GM18499 (cell line): Measurements from ENCODE around the gene SCAF4.
"Not testable (repeated sequence)": the region's sequence is repeated elsewhere in the genome, so short reads cannot be mapped to it uniquely, and the experiment has no call there.

Source experiments
- ATAC-seq: cut with Tn5 transposase; IDR thresholded peaks from one replicate; pipeline ENCODE4 v1.9.1; 2021; ENCODE audit warnings: moderate number of reproducible peaks; ENCODE audit not compliant: insufficient read depth, unreplicated experiment

Gene SCAF4

GRCh38 chr21:31743712-31744111, 11.8 kb upstream of the SCAF4 start:
- no peak for ATAC-seq

GRCh38 chr21:31741116-31741515, 9.2 kb upstream of the SCAF4 start:
- ATAC-seq, result no peak

GRCh38 chr21:31737586-31738397, 5.9 kb upstream of the SCAF4 start:
- not testable (repeated sequence) for ATAC-seq

- ATAC-seq, result no peak
These were observed 3.6 kb upstream of the SCAF4 start for GRCh38 chr21:31735511-31735992.

- ATAC-seq, result no peak
These were observed 1.7 kb upstream of the SCAF4 start for GRCh38 chr21:31733551-31734149.

GRCh38 chr21:31732597-31733550, 956 bp upstream of the SCAF4 start:
- ATAC-seq, result no peak

GRCh38 chr21:31731056-31731856, 662 bp downstream of the SCAF4 start:
- ATAC-seq, result peak; percentile 8

GRCh38 chr21:31730712-31731055, 1.2 kb downstream of the SCAF4 start:
- no peak for ATAC-seq

GRCh38 chr21:31729622-31730343, 2.1 kb downstream of the SCAF4 start:
- ATAC-seq, result no peak

- ATAC-seq, result no peak
These were observed 3.0 kb downstream of the SCAF4 start for GRCh38 chr21:31728952-31729351.

- no peak for ATAC-seq
These were observed 3.7 kb downstream of the SCAF4 start for GRCh38 chr21:31728191-31728590.

GRCh38 chr21:31727181-31727580, 4.7 kb downstream of the SCAF4 start:
- ATAC-seq, result no peak

GRCh38 chr21:31726407-31726806, 5.5 kb downstream of the SCAF4 start:
- ATAC-seq, result no peak

GRCh38 chr21:31725202-31725839, 6.6 kb downstream of the SCAF4 start:
- ATAC-seq, result no peak

GRCh38 chr21:31724552-31724951, 7.4 kb downstream of the SCAF4 start:
- ATAC-seq, result no peak

- no peak for ATAC-seq
These were observed 10.5 kb downstream of the SCAF4 start for GRCh38 chr21:31721381-31721780.

GRCh38 chr21:31720739-31721138, 11.2 kb downstream of the SCAF4 start:
- no peak for ATAC-seq

GRCh38 chr21:31720330-31720729, 11.6 kb downstream of the SCAF4 start:
- ATAC-seq, result no peak

GRCh38 chr21:31716106-31716505, 15.8 kb downstream of the SCAF4 start:
- ATAC-seq, result no peak
